IPS DF 4.7 (cell line): ENCODE data around the gene PCSK5.
"Not testable (repeated sequence)": the region's sequence is repeated elsewhere in the genome, so short reads cannot be mapped to it uniquely, and the experiment has no call there.

Source experiments
- DNase-seq: peaks from one replicate; pipeline ENCODE4 v3.0.0-alpha.2; 2013; ENCODE audit warnings: low spot score; ENCODE audit errors: extremely low read depth

The PCSK5 gene

DNA sequence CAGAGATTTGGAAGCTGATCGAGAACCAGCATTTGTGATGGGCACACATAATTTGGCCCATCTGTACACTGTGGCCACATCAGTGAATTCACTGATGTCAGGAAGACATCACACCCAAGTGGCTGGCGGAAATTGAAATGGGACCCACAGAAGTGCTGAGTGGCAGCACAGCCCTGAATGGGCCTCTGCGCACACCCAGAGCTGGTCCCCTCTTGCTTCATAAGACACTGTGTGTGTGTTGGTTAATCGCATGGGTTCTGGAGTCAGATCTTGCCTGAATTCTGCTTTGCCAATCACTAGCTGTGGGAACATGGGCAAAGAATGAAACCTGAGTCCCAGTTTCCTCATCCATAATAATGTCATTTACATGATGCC lies 72.2 kb downstream of the PCSK5 start:
- no peak for DNase-seq

DNA sequence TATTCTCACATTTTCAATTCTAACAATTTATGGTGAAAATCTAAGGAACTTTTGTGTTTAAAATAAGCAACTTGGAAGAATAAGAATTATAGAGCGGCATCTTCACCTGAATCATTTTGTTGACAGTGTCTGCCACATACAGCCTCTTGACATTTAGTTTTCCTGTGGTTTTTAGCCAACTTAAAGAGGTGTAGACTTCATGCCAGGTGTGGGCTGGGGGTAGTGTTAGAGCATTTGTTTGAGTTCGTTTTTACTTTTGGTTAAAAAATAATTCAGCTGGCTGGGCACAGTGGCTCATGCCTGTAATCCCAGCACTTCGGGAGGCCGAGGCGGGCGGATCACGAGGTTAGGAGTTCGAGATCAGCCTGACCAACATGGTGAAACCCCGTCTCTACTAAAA lies 72.8 kb downstream of the PCSK5 start:
- DNase-seq: not testable (repeated sequence)

- no peak for DNase-seq
Observed at GRCh38 chr9:75964427-75964826, 74.0 kb downstream of the PCSK5 start.

DNA sequence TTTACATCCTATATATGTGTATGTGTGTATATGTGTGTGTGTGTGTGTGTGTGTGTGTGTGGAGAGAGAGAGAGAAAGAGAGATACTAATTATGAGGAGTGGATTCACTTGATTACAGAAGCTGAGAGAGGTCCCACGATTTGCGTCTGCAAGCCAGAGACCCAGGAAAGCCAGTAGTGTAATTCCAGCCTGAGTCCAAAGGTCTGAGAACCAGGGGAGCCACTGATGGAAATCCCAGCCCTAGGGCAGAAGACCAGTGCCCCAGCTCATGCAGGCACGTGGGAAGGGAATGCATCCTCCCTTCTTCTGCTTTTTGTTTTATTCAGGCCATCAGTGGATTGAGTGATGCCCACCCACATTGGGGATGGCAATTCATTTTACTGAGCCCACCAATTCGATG lies 74.8 kb downstream of the PCSK5 start:
- no peak for DNase-seq

DNA sequence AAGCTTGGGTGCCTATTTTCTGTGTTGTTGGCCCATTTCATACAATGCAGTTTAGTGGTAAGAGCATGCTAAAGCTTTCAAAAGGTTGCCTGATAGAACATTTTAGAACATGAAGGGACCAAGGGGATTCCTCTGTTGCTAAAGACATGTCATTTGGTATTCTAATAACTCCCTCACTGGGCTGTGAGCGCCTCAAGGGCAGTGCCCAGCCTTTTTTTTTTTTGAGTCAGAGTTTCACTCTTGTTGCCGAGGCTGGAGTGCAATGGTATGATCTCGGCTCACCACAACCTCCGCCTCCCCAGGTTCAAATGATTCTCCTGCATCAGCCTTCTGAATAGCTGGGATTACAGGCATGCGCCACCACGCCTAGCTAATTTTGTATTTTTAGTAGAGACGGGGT lies 77.1 kb downstream of the PCSK5 start:
- no peak for DNase-seq

GRCh38 chr9:75974016-75974766 lies 83.7 kb downstream of the PCSK5 start:
- DNase-seq: no peak

DNA sequence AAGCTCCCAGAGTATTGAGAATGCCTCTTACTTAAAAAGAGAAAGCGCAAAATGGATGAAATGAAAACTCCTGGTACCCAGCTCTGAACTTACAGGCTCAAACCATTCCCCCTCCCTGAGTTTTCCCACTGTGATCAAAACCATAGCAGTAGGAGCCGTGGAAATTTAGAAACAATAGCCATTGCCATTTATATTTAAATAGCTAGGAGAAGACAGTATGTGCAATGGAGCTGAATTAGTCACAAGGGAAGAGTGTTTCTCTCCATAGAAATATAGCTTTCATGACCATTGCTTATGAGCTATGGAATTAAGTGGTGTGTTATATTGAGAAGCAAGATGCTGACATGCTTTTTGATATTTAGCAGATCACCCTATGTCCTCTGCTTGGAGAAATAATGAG lies 84.6 kb downstream of the PCSK5 start:
- DNase-seq: no peak

DNA sequence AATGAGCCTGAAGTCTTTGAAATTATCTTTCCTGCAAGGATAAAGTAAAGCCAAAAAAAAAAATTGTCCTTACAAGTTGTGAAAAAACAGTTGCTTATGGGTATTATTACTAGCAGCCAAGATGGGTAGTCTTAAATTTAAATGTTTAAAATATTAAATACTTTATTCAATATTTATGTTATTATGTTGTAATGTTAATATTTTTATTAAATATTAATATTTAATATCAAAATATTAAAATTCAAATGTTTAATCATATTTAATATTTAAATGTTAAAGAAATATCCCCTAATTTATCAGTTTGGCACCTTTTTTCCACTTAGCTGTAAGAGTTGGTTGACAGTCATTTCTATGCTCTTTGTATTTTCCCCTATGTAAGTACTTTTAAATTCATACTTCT lies 86.1 kb downstream of the PCSK5 start:
- DNase-seq: no peak

GRCh38 chr9:75979362-75979761 lies 88.9 kb downstream of the PCSK5 start:
- DNase-seq: peak; percentile 28

DNA sequence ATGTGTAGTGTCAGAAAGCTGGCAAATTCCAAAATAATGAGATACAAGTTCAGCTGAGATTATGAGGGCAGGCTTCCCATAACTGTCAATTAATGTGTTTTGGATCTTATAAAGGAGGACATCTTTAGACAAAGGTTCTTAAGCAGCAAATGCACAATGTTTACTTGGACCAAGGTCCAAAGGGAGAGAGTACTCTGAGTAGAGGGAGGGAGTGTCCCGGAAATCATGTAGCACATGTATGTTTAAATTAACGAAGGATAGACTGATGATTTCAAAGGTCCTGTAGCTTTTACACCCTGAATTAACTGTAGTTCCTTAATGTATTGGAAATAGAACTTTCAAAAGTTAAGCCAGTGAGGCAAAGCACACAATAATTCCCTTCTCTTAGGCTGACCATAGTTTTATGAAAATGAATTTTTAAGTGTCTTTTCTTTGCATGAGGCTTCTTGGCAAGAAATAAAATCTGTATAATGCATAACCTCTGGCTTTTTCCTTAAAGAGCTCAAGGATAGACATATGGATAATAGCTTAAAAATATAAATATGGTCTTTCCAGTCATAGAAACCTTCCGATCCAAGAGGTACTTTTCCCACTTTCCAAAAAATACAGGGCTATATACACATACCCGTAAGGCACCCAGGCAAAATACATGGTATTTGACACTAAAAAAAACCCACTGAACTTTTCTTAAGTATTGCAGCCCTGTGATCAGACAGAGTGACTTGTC lies 93.0 kb downstream of the PCSK5 start:
- DNase-seq: no peak

DNA sequence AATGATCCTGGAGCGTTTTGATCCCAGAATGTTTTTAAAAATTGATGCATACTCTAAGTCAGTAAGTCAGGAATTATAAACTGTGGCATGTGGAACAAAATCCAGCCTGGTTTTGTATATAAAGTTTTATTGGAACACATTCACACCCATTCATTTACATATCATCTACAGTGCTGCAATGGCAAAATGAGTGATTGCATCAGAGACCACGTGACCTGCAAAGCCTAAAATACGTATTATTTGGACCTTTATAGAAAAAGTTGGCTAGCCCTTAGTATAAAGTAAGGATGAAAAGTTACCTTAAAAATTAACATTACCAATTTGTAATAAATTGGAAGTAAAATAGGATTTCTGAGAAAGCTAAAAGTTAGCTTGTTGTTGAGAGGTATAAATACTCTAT lies 95.0 kb downstream of the PCSK5 start:
- no peak for DNase-seq

GRCh38 chr9:75988663-75989062 lies 98.2 kb downstream of the PCSK5 start:
- DNase-seq: no peak

- no peak for DNase-seq
Observed at GRCh38 chr9:75990156-75990555, 99.7 kb downstream of the PCSK5 start.

GRCh38 chr9:75990576-75991304 lies 100.3 kb downstream of the PCSK5 start:
- DNase-seq: no peak

DNA sequence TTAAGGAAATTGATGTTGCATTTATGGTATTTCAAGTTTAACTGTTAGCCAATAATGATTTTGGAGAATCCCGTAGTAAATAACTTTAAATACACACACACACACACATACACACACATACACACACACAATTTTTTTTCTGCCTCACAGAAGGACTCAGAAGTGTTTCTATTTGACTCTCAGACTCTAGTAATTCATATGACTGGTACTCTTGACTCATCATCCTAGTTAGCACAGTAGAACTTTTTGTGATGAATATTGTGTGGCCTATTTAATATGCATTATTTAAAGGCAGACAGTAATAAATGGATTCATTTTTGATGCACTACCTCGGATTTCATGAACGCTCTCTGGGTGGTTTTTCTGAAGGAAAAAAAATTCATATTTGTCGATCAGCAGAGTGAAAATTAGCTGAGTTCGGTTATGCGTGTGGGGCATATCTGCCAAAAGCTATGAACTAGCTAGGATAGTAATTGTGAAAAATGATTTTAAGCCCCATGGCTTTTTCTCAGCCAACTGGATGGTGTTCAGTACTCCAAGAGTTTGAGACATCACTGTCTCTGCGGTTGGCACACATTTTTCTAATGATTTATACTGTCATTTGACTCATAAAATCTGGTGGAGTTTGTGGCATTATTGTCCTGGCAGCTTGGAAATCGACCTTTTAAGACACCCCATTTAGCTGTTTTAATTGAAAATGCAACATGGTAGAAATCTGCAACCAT lies 102.2 kb downstream of the PCSK5 start:
- no peak for DNase-seq

DNA sequence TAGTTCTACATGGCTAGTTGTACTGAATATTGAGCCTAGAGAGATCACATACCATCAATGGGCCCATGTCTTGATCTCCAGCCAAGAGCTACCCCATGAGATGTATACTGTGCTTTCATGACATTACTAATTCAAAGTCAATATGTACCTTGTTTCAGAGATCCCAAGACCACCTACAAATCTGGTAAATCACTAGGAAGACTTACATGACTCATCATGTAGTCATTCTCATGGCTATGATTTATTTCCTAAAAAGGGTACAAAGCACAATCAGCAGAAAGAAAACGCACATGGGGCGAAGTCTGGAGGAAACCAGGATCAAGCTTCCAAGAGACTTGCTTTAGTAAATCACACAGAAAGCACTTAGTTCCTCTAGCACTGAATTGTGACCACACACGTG lies 103.0 kb downstream of the PCSK5 start:
- no peak for DNase-seq

- DNase-seq: no peak
Observed at GRCh38 chr9:75995066-75995465, 104.6 kb downstream of the PCSK5 start.

GRCh38 chr9:75996726-75997125 lies 106.3 kb downstream of the PCSK5 start:
- no peak for DNase-seq

- no peak for DNase-seq
Observed at GRCh38 chr9:75997206-75997605, 106.7 kb downstream of the PCSK5 start.

DNA sequence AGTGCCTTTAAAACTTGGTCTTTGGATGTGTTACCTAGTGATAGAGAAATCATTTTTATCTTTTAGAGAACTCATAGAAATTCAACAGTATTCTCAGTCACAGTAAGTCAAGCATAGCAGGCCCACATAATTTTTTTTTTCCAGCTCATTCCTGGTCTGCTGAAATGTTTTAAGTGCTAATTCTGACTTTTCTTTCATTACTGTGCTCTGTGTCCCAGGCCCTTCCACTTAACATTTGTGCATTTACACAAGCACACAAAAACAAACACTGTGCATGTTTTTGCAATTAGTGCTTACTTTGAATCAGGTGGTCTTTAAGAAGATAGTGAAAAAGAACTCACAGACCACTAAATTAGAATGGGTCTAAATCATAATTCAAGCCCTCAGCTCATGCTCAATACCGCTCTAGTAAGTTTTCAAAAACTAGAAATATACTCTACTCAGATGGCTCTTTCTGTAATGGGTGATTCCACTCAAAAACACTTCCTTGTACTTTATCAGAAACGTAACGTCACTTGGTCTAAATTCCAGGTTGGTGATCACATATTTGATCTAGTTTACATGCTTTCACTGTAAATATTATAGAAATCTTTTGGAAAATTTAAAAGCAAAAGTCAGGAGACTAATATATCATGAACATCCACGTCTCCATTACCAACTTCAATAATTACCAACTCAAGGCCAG lies 107.8 kb downstream of the PCSK5 start:
- no peak for DNase-seq

DNA sequence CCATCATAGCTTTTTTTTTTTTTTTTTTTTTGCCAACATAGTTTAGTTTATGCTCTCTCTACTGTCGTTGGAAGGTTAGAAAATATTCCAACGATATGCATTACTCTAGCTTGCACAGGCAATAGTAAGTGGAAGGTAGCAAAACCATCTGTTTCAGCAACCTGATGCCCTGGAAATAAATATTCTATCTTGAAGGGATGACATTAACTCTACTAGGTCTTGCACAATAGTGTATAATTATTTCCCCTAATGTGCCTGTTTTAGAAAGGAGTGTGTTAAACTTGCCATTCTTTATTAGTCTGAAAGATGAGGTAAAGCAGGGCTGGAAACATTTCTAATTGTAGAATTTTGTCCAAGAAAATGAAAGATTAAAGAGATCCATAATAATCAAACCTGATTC lies 111.0 kb downstream of the PCSK5 start:
- DNase-seq: no peak
